IPS-11a (cell line): Measurements from ENCODE around the gene ZBTB22.
"Not testable (repeated sequence)": the region's sequence is repeated elsewhere in the genome, so short reads cannot be mapped to it uniquely, and the experiment has no call there.

ENCODE experiments used
- H3K4me3 ChIP-seq: one replicate; pipeline ENCODE4 v1.5.1; 2013; ENCODE audit warnings: low read depth, low read length, control low read depth

Gene ZBTB22

DNA sequence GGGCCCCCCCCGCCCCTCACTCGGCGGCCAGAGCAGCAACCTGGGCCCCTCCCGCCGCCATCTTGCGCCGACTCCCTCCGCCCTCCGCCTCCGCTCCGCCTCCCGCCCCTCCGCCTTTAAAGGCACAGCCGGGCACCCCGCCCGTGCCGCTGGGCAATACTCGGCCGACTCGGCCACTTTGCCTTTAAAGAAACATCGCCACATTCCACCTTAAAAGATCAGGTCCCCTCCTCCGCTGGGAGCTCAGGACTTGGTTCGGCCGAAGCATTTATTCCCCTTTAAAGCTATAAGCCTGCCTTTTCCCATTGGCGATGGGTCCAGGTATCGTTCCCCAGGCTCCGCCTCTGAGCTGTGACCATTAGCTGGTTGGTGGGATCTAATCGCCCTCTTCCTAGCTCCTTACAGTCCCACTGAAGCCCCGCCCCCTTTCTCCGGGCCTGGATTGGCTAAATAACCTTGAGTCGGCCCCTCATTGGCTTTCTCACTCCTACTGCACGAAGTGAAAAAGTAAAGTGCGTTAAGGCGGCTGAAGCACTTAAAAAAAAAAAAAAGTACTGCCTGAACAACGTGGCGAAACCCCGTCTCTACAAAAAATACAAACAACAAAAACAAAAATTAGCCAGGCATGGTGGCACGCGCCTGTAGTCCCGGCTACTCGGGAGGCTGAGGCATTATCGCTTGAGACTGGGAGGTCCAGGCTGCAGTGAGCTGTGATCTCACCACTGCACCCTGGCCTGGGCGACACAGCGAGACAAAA lies at the start of gene ZBTB22:
Gene ZBTB22 (minus strand): TSS at position 76 of the 757 bp plus-strand sequence. CDS start 828 bp downstream, outside the sequence.
- peak within 1 kb of the TSS; percentile 55 for H3K4me3 ChIP-seq

GRCh38 chr6:33367009-33367714 lies 49.6 kb upstream of the ZBTB22 start:
- H3K4me3 ChIP-seq: no peak overlapping the region

DNA sequence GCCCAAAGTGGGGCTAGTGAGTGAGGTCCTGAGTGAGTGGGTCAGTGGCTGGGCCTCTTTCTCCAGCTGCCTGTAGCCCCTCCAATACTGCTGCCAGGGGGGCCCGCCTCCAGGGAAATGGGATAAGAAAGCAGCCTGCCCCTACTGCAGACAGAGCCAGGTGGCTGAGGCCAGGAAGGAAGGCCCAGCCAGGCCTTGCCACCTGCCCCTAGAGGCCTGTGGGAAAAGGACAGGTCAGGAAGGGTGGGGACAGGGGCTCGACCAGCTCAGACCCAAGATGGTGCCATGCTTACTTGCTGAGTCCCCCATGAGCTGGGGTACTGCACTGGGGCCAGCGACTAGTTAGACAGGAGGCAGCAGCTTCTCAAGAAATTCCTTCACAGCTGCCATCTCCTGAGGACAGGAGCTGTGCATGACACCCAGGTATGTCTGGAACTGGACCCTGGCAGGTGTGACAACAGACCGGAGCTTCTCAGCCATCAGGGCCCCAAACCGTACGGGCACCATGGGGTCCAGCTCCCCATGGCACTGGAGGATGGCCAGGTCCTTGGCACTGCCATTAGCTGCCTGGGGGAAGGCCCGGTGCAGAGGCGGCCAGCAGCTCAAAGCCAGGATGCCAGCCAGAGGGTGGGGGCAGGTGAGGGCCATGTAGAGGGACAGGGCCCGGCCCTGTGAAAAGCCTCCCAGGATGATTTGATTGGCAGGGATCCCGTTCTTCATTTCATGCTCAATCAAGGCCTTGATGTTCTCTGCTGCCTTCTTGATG lies 47.8 kb upstream of the ZBTB22 start:
- not testable (repeated sequence) for H3K4me3 ChIP-seq

GRCh38 chr6:33364475-33365205 lies 47.1 kb upstream of the ZBTB22 start:
- H3K4me3 ChIP-seq: not testable (repeated sequence)

DNA sequence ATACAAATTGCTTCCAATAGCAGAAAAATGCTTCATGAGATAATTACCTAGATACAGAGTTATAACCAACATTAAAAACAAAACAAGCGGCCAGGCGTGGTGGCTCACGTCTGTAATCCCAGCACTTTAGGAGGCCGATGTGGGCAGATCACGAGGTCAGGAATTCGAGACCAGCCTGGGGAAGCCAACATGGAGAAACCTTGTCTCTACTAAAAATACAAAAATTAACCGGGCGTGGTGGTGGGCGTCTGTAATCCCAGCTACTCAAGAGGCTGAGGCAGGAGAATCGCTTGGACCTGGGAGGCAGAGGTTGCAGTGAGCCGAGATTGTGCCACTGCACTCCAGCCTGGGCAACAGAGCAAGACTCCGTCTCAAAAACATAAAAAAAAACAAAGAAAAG lies 45.9 kb upstream of the ZBTB22 start:
- H3K4me3 ChIP-seq: not testable (repeated sequence)

DNA sequence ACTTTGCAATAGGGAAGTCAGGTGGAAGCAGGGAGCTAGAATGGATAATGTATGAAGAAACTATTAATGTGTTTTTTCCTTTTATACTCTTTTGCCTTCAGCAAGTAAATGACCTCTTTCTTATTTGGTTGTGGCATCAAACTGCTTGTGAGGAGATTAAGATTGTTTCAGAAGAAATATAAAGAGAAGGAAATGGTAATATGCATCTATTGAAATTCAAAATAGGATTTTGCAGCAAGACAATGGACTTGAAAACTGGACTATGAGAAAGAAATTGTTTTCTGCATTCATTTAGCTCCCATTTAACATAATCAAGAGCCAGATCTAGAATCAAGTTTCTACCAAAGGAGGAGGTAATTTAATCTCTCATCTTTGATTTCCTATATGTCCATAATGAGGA lies 41.8 kb upstream of the ZBTB22 start:
- H3K4me3 ChIP-seq: no peak overlapping the region

DNA sequence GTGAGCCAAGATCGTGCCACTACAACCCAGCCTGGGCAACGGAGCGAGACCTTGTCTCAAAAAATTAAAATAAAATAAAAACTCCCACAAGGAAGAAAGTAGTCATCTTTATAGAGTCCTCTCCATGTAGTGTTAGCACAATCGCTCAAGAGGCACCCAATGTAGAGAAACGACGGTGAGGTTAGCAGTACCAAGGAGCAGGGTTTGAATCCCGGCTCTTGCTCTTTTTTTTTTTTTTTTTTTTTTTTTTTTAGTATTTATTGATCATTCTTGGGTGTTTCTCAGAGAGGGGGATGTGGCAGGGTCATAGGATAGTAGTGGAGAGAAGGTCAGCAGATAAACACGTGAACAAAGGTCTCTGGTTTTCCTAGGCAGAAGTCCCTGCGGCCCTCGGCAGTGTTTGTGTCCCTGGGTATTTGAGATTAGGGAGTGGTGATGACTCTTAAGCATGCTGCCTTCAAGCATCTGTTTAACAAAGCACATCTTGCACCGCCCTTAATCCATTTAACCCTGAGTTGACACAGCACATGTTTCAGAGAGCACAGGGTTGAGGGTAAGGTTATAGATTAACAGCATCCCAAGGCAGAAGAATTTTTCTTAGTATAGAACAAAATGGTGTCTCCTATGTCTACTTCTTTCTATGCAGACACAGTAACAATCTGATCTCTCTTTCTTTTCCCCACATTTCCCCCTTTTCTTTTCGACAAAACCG lies 39.8 kb upstream of the ZBTB22 start:
- H3K4me3 ChIP-seq: not testable (repeated sequence)

- H3K4me3 ChIP-seq: no peak overlapping the region
Measured at GRCh38 chr6:33356295-33356694, 38.8 kb upstream of the ZBTB22 start.

GRCh38 chr6:33355860-33356259 lies 38.3 kb upstream of the ZBTB22 start:
- H3K4me3 ChIP-seq: not testable (repeated sequence)

DNA sequence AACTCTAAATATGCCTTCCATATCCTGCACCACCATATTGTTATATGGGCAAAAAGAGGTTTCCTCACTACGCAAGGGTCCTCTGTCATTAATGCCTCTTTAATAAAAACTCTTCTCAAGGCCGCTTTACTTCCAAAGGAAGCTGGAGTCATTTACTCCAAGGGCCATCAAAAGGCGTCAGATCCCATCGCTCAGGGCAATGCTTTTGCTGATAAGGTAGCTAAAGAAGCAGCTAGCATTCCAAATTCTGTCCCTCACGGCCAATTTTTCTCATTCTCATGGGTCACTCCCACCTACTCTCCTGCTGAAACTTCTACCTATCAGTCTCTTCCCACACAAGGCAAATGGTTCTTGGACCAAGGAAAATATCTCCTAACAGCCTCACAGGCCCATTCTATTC lies 30.3 kb upstream of the ZBTB22 start:
- H3K4me3 ChIP-seq: no peak overlapping the region

- not testable (repeated sequence) for H3K4me3 ChIP-seq
Measured at GRCh38 chr6:33346972-33347371, 29.4 kb upstream of the ZBTB22 start.

GRCh38 chr6:33344701-33345697 lies 27.5 kb upstream of the ZBTB22 start:
- H3K4me3 ChIP-seq: no peak overlapping the region

DNA sequence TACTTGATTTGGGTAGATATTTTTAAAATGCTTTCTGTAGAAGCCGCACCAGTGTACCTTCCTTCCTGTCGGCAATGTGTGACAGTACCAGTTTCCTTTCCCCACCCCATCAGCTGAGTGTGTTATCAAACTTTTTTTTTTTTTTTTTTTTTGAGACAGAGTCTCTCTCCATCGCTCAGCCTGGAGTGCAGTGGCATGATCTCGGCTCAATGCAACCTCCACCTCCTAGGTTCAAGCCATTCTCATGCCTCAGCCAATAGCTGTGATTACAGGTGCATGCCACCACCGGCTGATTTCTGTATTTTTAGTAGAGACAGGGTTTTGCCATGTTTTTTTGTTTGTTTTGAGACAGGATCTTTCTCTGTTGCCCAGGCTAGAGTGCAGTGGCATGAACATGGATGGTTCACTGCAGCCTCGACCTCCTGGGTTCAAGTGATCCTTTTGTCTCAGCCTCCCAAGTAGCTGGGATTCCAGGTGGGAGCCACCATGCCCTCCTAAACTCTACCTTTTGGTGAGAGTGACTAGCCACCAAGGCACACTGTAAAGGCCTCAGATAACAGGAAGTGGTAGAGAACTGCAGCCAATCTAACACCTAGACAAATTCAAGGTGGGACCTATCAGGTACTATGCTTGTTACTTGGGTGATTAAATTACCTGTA lies 26.5 kb upstream of the ZBTB22 start:
- no peak overlapping the region for H3K4me3 ChIP-seq

DNA sequence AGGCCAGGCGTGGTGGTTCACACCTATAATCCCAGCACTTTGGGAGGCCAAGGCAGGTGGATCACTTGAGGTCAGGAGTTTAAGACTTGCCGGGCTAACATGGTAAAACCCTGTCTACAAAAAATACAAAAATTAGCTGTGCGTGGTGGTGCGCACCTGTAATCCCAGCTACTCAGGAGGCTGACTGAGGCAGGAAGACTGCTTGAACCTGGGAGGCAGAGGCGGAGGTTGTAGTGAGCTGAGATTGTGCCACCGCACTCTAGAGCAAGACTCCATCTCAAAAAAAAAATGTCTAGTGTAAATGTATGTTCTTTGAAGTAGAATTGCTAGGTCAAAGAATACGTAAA lies 26.0 kb upstream of the ZBTB22 start:
- not testable (repeated sequence) for H3K4me3 ChIP-seq

DNA sequence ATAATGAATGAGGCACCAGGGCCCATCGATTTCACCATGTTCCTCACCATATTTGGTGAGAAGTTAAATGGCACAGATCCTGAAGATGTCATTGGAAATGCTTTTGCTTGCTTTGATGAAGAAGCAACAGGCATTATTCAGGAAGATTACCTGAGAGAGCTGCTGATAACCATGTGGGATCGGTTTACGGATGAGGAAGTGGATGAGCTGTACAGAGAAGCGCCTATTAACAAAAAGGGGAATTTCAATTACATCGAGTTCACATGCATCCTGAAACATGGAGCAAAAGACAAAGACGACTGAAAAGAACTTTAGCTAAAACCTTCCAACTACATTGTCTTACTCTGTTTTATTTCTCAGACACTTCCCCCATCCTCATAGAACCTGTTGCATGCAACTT lies 21.6 kb upstream of the ZBTB22 start:
- no peak overlapping the region for H3K4me3 ChIP-seq

DNA sequence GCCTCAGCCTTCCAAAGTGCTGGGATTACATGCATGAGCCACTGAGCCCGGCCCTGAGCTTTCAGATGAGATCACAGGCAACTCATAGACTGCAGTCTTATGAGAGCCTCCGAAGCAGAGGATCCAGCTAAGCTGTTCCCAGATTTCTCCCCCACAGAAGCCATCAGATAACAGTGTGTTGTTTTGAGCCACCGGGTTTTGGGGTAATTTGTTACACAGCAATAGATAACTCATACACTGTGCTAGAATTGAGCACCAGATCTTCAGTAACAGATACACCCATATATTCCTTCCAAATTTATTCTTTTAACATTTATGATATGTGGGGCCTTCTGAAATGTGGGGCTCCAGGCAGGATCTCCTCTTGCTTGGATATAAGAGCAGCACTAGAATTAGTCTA lies 19.0 kb upstream of the ZBTB22 start:
- H3K4me3 ChIP-seq: no peak overlapping the region

GRCh38 chr6:33335916-33336315 lies 18.4 kb upstream of the ZBTB22 start:
- H3K4me3 ChIP-seq: no peak overlapping the region

- H3K4me3 ChIP-seq: no peak overlapping the region
Measured at GRCh38 chr6:33333666-33334065, 16.1 kb upstream of the ZBTB22 start.

- H3K4me3 ChIP-seq: no peak overlapping the region
Measured at GRCh38 chr6:33330736-33331135, 13.2 kb upstream of the ZBTB22 start.
